MCF 10A (cell line): ENCODE measurements around the gene ARHGEF28. TPM values are rescaled to one million over a fixed set of nuclear protein-coding genes. Genes with fewer than 3 reads are reported as not detected.
A peak's percentile ranks its signal among the peaks of the same experiment; 100 is the strongest.

Experiments used
- BruUV-seq: library from RNA; stranded (reverse); fragments of 400-500 nt; replicated peaks from 2 replicates; lab custom pipeline; 2021; lab: Mats Ljungman, UMichigan
- CTCF ChIA-PET: fragments of 300-600 bp; sonication (Branson Sonifier 250); formaldehyde crosslinking; extraction: SDS; loops from one replicate; lab custom pipeline; 2021; ENCODE audit warnings: antibody characterized with exemption, inconsistent platforms; lab: Yijun Ruan, JAX
- POLR2A ChIA-PET: fragments of 300-600, 350-650 bp; sonication (Branson Sonifier 250); formaldehyde crosslinking; extraction: SDS; loops from one replicate; lab custom pipeline; 2020; ENCODE audit warnings: antibody characterized with exemption, inconsistent platforms; lab: Yijun Ruan, JAX
- DNase-seq: peaks from one replicate; pipeline ENCODE4 v3.0.0-alpha.2; 2018; ENCODE audit not compliant: unreplicated experiment
- H3K27ac Mint-ChIP-seq: one replicate; pipeline ENCODE4 v1.8.0; 2022; ENCODE audit warnings: mild to moderate bottlenecking, low read depth, mixed read lengths; ENCODE audit not compliant: unreplicated experiment
- H3K27me3 Mint-ChIP-seq: one replicate; pipeline ENCODE4 v1.8.0; 2022; ENCODE audit warnings: mixed read lengths; ENCODE audit not compliant: insufficient read depth, unreplicated experiment
- H3K36me3 Mint-ChIP-seq: one replicate; pipeline ENCODE4 v1.8.0; 2022; ENCODE audit warnings: mild to moderate bottlenecking, moderate library complexity, mixed read lengths; ENCODE audit not compliant: insufficient read depth, unreplicated experiment
- H3K4me1 Mint-ChIP-seq: one replicate; pipeline ENCODE4 v1.8.0; 2022; ENCODE audit warnings: mixed read lengths; ENCODE audit not compliant: insufficient read depth, unreplicated experiment
- H3K4me3 Mint-ChIP-seq: one replicate; pipeline ENCODE4 v1.8.0; 2022; ENCODE audit warnings: mild to moderate bottlenecking, moderate library complexity, mixed read lengths; ENCODE audit not compliant: unreplicated experiment
- H3K9me3 Mint-ChIP-seq: one replicate; pipeline ENCODE4 v1.8.0; 2022; ENCODE audit warnings: mixed read lengths; ENCODE audit not compliant: unreplicated experiment
- CTCF ChIP-seq: fragments of 200-600 bp; IDR thresholded peaks from one replicate; pipeline ENCODE4 v1.8.0; 2022; ENCODE audit warnings: antibody characterized with exemption, mild to moderate bottlenecking; ENCODE audit not compliant: unreplicated experiment
- intact Hi-C: fragments of 100-400 bp; cut with micrococcal nuclease; formaldehyde crosslinking; loops from 2 replicates; pipeline ENCODE4 v1.14.1; 2022
- total RNA-seq: library from RNA; stranded (reverse); gene quantifications from 2 replicates; pipeline ENCODE4 v1.2.3, GENCODE V29; 2022

The ARHGEF28 gene
- total RNA-seq, 1 experiment from 2014 or later: 34.8 TPM

DNA sequence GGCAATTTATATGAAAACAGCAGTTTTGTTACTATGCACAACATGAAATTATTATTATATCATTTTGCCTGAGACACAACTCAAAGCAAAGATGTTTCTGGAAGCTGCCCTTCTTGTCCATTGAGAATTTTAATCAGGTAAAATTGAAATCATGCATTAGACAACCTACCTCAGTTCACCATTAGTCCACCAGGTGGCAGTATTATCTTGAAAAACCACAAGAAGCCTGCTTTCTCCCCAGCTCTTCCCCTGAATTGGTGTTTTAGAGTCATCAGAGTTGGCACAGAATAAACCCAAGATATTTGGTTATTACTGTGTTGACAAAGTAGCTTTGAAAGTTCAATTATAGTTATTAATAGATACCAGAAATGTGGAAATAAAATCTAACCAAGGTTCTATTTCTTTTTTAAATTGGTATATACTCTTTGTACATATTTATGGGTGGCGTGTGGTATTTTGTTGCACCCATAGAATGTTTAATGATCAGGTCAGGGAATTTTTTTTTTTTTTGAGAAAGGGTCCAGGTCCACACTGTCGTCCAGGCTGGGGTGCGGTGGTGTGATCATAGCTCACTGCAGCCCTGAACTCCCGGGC is 34.8 kb upstream of the ARHGEF28 start:
- peak; percentile 64 for TF ChIP-seq CTCF
- no peak overlapping the region for H3K27ac Mint-ChIP-seq
- no TSS peak for BruUV-seq
- peaks cover 4% of the 10 kb centered on the region for H3K36me3 Mint-ChIP-seq
- peak; percentile 84 for DNase-seq
- no peaks in the 10 kb centered on the region for H3K9me3 Mint-ChIP-seq
- H3K4me3 Mint-ChIP-seq: no peak overlapping the region
- ChIA-PET POLR2A (interaction anchor here (0.6 to 2.9 kb wide), 13 partner anchors 13 to 1511 kb away, joined by 3 to 21 read pairs (median 4); partner anchors contain the start of gene ARHGEF28), CTCF (interaction anchor here (0.5 to 10.3 kb wide), 49 partner anchors 8 to 1058 kb away, joined by 3 to 298 read pairs (median 4); no protein-coding TSS in a partner anchor)
- no peaks in the 10 kb centered on the region for H3K27me3 Mint-ChIP-seq
- H3K4me1 Mint-ChIP-seq: peaks cover 14% of the 10 kb centered on the region
- intact Hi-C loops: loop anchor here (1.0 to 10.0 kb wide), 5 partner anchors 102 to 1057 kb away; no protein-coding TSS in a partner anchor

GRCh38 chr5:73591698-73592501 is 34.1 kb upstream of the ARHGEF28 start:
- ChIA-PET POLR2A (interaction anchor here (0.7 to 2.9 kb wide), 11 partner anchors 12 to 221 kb away, joined by 3 to 21 read pairs (median 4); partner anchors contain the start of gene ARHGEF28), CTCF (interaction anchor here (0.5 to 10.3 kb wide), 38 partner anchors 8 to 1649 kb away, joined by 3 to 298 read pairs (median 4); no protein-coding TSS in a partner anchor)
- TF ChIP-seq CTCF: no peak
- no peaks in the 10 kb centered on the region for H3K9me3 Mint-ChIP-seq
- peak; percentile 65 for DNase-seq
- H3K27me3 Mint-ChIP-seq: no peaks in the 10 kb centered on the region
- intact Hi-C loops: loop anchor here (1.0 to 10.0 kb wide), 5 partner anchors 101 to 1056 kb away; no protein-coding TSS in a partner anchor
- BruUV-seq: no TSS peak
- H3K4me1 Mint-ChIP-seq: peaks cover 14% of the 10 kb centered on the region
- H3K4me3 Mint-ChIP-seq: no peak overlapping the region
- H3K36me3 Mint-ChIP-seq: no peaks in the 10 kb centered on the region
- H3K27ac Mint-ChIP-seq: peak overlapping the region; percentile 1

DNA sequence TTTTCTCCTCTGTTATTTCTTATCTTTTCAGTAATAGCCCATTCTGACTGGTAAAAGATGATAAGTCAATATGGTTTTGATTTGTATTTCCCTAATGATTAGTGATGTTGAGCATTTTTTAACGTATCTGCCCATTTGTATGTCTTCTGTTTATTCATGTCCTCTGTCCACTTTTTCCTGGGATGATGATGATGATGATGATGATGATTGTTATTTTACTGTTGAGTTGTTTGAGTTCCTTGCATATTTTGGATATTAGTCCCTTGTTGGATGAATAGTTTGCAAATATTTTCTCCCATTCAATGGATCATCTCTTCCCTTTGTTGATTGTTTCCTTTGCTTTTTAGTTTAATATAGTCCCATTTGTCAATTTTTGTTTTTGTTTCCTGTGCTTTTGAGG is 33.4 kb upstream of the ARHGEF28 start:
- ChIA-PET POLR2A (interaction anchor here (2.9 kb wide), 1 partner anchor 199 kb away, joined by 21 read pairs; no protein-coding TSS in a partner anchor), CTCF (interaction anchor here (0.7 to 10.3 kb wide), 6 partner anchors 13 to 1054 kb away, joined by 3 to 298 read pairs (median 14); no protein-coding TSS in a partner anchor)
- TF ChIP-seq CTCF: no peak
- no TSS peak for BruUV-seq
- Mint-ChIP-seq H3K27ac (no peak overlapping the region), H3K36me3 (no peaks in the 10 kb centered on the region), H3K9me3 (no peaks in the 10 kb centered on the region), H3K4me1 (peaks cover 14% of the 10 kb centered on the region), H3K27me3 (no peaks in the 10 kb centered on the region), H3K4me3 (no peak overlapping the region)
- DNase-seq: no peak
- intact Hi-C loops: loop anchor here (10.0 kb wide), 1 partner anchor 452 kb away; no protein-coding TSS in a partner anchor
